RCC 7860 (cell line): Measurements from ENCODE around the gene DAZAP2.
A peak's percentile ranks its signal among the peaks of the same experiment; 100 is the strongest.

Experiments
- DNase-seq: peaks from one replicate; pipeline ENCODE4 v3.0.0-alpha.2; 2015; ENCODE audit warnings: low spot score
- FAIRE-seq: peaks from 2 replicates; lab custom pipeline; 2012; peaks lifted over from hg19 to GRCh38; lab: Jason Lieb, UNC

Gene DAZAP2

GRCh38 chr12:51238510-51239334 is at the start of gene DAZAP2:
TSS of gene DAZAP2 (plus strand) at chr12:51238826. CDS start at chr12:51238908, 82 bp downstream.
- DNase-seq (peak; percentile 82), FAIRE-seq (no peak)

GRCh38 chr12:51189790-51190355 is 48.8 kb upstream of the DAZAP2 start:
- DNase-seq (no peak), FAIRE-seq (no peak)

- FAIRE-seq = no peak
Measured at GRCh38 chr12:51190820-51191219, 47.8 kb upstream of the DAZAP2 start.

GRCh38 chr12:51191516-51192283 is 46.9 kb upstream of the DAZAP2 start:
- DNase-seq (no peak), FAIRE-seq (no peak)

More at GRCh38 chr12:51190820-51191219, 47.8 kb upstream of the DAZAP2 start:
- DNase-seq = no peak

GRCh38 chr12:51192284-51192671 is 46.3 kb upstream of the DAZAP2 start:
- no peak for FAIRE-seq
- DNase-seq = no peak

- DNase-seq (no peak), FAIRE-seq (no peak)
Measured at GRCh38 chr12:51195841-51196240, 42.8 kb upstream of the DAZAP2 start.

GRCh38 chr12:51196547-51196946 is 42.1 kb upstream of the DAZAP2 start:
- DNase-seq (no peak), FAIRE-seq (no peak)

GRCh38 chr12:51197736-51198567 is 40.7 kb upstream of the DAZAP2 start:
- no peak for FAIRE-seq
- DNase-seq = no peak

- DNase-seq (no peak), FAIRE-seq (no peak)
Measured at GRCh38 chr12:51198568-51199365, 39.9 kb upstream of the DAZAP2 start.

GRCh38 chr12:51199366-51199945 is 39.2 kb upstream of the DAZAP2 start:
- FAIRE-seq (no peak), DNase-seq (no peak)

- no peak for FAIRE-seq
- no peak for DNase-seq
Measured at GRCh38 chr12:51200156-51200555, 38.5 kb upstream of the DAZAP2 start.

- no peak for FAIRE-seq
Measured at GRCh38 chr12:51200806-51201205, 37.8 kb upstream of the DAZAP2 start.

GRCh38 chr12:51202718-51203117 is 35.9 kb upstream of the DAZAP2 start:
- DNase-seq (no peak), FAIRE-seq (no peak)

More at GRCh38 chr12:51200806-51201205, 37.8 kb upstream of the DAZAP2 start:
- no peak for DNase-seq

- FAIRE-seq (no peak), DNase-seq (no peak)
Measured at GRCh38 chr12:51205350-51205749, 33.3 kb upstream of the DAZAP2 start.

- no peak for FAIRE-seq
Measured at GRCh38 chr12:51208016-51208660, 30.5 kb upstream of the DAZAP2 start.

GRCh38 chr12:51209259-51209658 is 29.4 kb upstream of the DAZAP2 start:
- FAIRE-seq (no peak), DNase-seq (no peak)

More at GRCh38 chr12:51208016-51208660, 30.5 kb upstream of the DAZAP2 start:
- no peak for DNase-seq

- DNase-seq (no peak), FAIRE-seq (no peak)
Measured at GRCh38 chr12:51210690-51211395, 27.8 kb upstream of the DAZAP2 start.

- DNase-seq = no peak
- FAIRE-seq = no peak
Measured at GRCh38 chr12:51214895-51215294, 23.7 kb upstream of the DAZAP2 start.
